Activated CD8-positive, alpha-beta memory T cell treated with anti-CD3 and anti-CD28 coated beads for 4 hours (primary cell): ENCODE data around the gene NLK.
"Not testable (repeated sequence)": the region's sequence is repeated elsewhere in the genome, so short reads cannot be mapped to it uniquely, and the experiment has no call there.

Source experiments
- DNase-seq, 2 donors: peaks; one replicate each; pipeline ENCODE4 v3.0.0-alpha.2; 2020; ENCODE audit warnings: low read depth in 2 of 2

NLK gene

DNA sequence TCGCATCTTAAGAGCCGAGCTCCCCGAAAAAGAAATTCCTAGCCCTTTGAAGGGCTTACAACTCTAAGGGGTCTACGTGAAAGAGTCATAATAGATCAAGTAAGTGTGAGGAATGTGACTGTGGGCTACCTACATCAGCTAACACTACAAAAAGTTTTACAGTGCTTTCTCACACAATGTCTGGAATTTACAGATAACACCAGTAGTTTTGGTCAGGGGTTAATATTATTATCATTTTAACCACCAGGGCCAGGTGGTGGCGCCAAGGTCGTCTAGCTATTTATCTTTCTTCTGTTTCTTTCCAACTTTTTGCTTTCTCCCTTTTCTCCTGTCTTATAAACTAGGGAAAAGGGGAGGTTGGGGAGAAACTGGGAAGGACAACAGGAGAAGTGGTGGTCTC, 188.1 kb downstream of the NLK start:
- DNase-seq: not testable (repeated sequence)

DNA sequence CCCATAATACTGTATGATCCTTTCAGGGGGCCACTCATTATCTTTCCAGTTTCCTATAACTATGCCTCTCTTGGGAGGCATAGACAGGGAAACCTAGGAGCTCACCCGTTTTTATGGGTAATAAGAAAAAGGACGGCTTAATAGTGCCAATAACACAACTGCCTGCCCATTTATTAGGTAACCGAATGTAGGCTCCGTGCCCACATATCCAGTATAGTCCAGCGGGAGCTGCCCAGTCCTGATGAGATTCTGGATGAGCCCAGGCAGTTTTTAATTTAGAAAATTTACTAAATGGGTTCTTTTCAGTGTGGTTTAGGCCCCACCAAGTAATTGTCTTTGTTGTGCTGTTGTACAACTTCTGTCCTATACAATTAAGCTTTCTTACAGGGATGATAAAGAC, 189.1 kb downstream of the NLK start:
- DNase-seq: not testable (repeated sequence)

DNA sequence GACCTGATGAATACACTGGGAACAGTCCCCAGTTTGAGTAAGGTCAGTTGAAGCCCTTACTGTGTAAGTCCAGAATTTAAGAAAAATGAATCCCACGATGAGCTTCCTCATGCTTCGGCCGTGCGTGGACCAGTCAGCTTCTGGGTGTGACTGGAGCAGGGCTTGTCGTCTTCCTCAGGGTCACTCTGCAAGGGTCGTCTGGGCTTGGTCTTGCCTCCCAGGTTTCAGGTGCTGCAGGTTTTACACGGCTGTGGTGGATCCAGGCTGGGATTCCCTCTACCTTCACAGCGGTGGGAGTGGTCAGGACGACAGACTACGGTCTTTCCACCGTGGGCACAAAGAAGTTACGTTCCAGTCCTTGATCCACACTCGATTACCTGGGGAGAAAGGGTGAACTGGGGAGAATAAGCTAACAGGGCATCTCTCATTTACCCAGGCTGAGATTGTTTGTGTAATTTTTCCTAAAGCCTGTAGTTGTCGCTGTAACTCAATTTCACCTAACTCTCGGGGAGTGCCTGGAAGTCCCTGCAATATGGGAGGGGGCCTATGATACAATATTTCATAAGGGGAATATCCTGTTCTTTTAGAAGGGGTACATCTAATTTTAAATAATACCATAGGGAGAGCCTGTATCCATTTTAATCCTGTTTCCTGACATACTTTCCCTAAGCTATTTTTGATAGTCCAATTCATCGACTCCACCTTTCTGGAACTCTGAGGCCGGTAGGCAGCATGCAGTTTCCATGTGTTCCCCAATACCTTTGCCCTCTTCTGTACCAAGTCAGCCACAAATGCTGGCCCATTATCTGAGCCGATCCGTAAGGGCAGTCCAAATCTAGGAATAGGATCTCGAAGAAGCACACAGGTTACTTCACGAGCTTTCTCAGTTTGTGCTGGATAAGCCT, 190.7 kb downstream of the NLK start:
- DNase-seq: not testable (repeated sequence)

DNA sequence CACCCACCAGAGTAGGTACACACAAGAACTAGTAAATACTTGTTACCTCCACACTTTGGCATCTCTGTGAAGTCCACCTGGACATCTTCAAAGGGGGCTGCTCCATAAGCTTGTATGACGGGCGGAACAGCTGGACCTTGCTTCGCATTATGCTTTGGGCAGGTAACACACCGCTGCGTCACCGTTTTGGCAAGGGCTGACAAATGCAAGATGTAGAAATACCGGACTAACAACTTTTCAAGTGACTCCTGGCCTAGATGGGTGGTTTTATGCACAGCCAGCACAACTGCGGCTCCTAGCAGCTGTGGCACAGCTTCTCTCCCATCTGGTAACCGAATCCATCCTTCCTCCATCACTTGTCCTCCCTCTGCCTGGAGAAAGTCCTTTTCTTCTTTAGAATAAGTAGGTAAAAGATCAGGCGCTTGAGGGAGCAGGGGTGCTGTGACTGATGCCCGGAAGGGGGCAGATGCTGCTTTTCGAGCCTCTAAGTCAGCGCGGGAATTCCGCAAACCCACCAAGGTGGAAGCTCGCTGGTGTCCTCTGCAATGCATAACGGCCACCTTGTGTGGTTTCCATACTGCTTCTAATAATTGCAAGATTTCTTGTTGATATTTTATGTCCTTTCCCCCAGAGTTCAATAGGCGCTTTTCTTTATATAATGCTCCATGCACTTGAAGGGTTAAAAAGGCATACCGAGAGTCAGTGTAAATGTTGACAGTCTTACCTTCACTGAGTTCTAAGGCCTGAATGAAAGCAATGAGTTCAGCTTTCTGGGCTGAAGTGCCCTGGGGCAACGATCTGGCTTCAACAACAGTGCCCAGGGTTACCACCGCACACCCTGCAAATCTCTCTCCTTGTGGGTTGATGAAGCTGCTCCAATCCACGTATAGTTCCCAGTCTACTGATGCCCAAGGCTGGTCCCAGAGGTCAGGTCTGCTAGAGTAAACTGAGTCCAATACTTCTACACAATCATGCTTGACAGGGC, 191.7 kb downstream of the NLK start:
- DNase-seq: not testable (repeated sequence)

DNA sequence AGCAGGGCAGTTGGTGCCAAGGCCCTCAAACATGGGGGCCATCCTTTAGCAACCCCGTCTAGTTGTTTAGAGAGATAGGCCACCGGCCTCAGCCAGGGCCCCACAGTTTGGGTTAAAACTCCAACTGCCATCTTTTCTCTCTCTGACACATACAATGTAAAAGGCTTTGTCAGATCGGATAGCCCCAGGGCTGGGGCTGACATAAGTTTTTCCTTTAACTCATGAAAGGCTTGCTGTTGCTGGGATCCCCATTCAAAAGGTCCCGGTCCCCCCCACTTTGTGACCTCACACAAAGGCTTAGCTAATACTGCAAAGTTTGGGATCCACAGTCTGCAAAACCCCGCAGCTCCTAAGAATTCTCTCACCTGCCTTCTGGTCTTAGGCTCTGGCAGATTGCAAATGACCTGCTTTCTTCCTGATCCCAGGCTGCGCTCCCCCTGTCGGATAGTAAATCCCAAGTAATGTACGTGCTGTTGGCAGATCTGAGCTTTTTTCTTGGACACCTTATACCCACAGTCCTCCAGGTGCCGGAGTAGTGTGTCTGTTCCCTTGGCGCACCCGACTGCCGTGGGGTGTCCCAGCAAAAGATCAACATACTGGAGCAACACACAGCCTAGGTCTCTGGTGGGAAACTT, 192.7 kb downstream of the NLK start:
- DNase-seq: not testable (repeated sequence)

DNA sequence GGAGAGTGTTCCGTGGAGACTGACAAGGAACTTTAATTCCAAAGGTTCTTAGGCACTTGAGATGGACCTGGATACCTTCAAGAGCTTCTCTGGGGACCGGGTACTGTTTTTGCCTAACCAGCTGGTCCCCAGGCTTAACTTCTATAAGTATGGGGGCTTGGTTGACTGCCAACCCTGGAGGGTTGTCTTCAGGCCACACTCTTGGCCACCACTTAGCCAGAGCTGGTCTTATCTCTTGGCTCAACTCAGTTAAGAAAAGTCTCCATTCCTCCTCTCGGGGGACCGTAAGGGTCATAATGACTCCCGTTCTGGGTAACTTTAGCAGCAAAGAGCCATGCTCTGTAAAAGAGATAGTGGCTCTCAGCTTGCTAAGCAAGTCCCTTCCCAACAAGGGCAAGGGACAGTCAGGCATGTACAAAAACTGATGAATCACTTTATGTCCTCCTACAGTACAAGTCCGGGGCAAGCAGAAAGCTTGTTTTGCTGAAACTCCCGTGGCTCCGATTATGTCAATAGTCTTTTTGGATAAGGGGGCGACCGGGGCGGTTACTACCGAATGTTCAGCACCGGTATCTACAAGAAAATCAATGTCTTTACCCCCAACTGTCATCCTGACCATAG, 193.7 kb downstream of the NLK start:
- not testable (repeated sequence) for DNase-seq

DNA sequence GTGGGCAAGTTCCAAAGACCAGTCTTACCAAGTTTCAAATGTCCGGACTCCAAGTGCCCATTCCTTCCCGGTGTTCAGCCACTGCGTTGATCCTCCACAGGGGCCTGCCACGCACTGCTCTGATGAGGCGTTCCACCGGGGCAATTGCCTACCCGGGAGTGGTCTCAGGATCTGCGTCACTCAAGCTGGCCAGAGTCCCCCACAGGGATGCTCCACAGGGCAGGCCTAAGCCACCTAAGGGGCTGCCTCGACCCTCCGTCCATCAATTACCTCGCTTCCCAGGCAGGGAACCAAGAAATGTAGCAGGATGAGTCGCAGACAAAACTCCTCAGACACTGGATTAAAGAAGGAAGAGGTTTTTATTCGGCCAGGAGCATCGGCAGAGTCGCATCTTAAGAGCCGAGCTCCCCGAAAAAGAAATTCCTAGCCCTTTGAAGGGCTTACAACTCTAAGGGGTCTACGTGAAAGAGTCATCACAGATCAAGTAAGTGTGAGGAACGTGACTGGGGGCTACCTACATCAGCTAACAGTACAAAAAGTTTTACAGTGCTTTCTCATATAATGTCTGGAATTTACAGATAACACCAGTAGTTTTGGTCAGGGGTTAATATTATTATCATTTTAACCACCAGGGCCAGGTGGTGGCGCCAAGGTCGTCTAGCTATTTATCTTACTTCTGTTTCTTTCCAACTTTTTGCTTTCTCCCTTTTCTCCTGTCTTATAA, 196.2 kb downstream of the NLK start:
- DNase-seq: not testable (repeated sequence)

DNA sequence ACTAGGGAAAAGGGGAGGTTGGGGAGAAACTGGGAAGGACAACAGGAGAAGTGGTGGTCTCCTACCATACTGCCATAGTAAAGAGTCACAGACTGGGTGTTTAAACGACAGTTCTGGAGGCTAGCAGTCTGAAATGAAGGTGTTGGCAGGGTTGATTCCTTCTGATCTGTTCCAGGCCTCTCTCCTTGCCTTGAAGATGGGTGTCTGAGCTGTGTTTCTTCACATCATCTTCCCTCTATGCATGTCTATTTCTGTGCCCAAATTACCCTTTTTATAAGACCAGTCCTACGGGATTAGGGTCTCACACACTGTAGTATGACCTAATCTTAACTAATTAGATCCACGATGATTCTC, 196.8 kb downstream of the NLK start:
- no peak for DNase-seq

DNA sequence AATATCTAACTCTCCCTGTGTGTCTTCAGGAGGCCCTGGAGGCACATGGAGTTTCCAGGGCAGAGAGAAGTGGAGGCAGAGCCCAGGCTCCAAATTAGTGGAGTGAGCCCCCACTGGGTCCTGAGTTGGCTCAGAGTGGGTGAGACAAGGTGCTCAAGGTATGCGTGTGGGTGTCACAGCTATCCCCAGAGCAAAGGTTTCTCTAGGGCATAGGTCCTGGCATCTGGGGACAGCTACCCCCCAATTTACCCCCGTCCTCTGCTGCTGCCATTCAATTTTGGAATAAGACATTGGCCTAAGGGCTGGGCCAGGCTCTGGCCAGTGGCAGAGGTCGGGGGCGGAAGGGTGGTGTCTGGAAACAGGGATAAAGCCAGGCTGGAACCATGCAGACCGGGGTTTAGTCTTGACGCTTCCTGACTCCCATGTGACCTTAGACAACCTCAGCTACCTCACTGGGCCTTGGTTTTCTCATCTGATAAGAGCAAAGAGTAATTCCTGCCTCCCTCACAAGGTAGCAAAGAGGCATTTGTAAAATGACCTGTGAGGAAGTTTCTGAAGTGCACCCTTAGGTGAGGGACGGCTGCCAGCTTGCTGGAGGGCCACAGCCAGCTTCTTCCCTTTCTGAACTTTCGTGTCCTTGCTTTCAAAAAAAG, 198.3 kb downstream of the NLK start:
- DNase-seq: no peak

DNA sequence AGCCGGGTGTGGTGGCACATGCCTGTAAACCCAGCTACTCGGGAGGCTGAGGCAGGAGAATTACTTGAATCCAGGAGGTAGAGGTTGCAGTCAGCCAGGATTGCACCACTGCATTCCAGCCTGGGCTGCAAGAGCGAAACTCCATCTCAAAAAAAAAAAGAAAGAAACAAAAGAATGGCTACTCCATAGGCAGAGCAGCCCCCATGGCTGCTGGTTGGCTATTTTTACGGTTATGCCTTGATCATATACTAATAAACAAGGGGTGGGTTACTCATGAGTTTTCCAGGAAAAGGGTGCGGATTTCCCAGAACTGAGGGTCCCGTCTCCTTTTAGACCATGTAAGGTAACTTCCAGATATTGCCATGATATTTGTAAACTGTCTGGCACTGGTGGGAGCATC, 200.3 kb downstream of the NLK start:
- no peak for DNase-seq

DNA sequence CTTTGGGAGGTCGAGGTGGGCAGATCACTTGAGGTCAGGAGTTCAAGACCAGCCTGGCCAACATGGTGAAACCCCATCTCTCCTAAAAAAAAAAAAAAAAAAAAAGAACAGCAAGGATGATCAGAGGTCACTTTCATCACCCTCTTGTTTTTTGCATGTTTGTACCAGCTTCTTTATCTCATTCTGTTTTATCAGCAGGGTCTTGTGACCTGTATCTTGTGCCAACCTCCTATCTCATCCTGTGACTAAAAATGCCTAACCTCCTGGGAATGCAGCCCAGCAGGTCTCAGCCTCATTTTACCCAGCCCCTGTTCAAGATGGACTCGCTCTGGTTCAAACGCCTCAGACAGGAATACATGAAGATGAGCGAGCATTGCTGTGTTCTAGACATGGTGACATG, 200.8 kb downstream of the NLK start:
- DNase-seq: not testable (repeated sequence)

DNA sequence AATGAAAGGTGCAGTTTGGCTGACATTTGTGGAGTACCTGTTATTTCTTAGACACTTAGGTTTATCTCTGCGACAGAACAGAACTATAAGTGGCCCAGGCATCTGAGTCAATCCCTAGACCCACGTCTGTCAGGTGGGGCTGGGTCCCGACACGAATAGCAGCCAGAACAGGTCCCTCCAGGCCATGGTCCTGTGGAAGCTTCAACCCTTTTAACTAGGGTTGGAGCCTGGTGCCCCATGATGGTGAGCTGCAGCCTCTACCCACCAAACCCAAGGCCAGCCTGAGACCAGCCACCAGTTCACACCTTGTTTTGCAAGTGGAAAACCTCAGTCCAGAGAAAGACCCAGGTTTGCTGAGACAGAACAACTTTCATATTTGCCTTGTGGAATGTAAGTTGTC, 202.0 kb downstream of the NLK start:
- DNase-seq: no peak
